HPDE6-E6E7 (cell line): ENCODE data around the gene CELA3A.
A peak's percentile ranks its signal among the peaks of the same experiment; 100 is the strongest.
"Not testable (repeated sequence)": the region's sequence is repeated elsewhere in the genome, so short reads cannot be mapped to it uniquely, and the experiment has no call there.

Experiments
- DNase-seq: peaks from one replicate; pipeline ENCODE4 v3.0.0; 2011; ENCODE audit warnings: missing footprints; ENCODE audit errors: extremely low spot score

The CELA3A gene

DNA sequence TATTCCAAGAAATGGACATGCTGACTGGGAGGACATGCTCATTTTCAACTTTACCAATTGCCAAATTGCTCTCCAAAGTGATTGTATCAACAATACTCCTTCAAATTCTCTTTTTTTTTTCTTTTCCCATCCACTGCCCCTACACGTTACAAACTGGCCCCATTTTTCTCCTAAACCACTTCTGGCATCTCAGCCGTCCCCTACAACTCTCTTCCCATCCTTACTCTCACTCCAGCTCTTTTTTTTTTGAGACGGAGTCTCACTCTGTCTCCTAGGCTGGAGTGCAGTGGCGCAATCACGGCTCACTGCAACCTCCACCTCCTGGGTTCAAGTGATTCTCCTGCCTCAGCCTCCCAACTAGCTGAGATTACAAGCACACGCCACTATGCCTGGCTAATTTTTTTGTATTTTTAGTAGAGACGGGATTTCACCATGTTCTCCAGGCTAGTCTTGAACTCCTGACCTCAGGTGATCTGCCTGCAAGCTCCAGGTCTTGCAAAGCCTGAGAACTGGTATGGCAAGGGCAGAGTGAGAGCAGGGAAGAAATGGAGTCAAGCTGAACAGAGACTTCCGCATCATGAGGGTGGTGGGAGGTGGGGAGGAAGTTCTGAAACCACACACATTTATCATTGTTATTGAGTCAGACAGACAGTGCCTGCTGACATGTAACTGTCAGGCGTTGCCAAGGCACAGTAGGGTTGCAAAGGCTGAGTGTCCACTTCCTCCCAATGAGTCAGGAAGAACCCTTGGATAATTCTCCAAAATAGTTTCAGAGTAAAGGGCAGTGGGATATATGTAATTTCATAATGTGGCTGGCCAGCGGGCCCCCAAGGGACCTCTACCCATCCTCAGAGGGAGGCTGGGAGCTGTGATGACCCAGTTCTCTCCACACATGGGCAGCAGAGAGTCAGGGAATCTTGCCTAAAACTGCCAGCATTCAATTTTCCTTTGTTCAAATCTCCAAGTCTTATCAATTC, 17.4 kb downstream of the CELA3A start:
- DNase-seq = peak; percentile 97

DNA sequence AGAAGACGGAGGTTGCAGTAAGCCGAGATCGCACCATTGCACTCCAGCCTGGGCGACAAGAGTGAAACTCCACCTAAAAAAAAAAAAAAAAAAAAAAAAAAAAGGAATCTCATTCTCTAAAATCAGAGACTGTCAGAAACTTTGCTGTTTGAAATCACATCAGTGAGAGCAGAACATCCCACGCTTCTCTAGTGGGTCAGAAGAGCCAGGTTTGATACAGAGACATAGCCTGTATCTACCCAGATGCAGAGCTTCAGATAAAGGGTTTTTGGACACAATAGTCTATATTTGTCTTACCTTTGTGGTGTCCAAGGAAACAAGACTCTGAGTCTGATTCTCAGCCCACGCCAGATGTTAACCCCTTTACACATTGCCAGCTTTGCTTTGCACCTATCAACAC, 19.6 kb downstream of the CELA3A start:
- no peak for DNase-seq

DNA sequence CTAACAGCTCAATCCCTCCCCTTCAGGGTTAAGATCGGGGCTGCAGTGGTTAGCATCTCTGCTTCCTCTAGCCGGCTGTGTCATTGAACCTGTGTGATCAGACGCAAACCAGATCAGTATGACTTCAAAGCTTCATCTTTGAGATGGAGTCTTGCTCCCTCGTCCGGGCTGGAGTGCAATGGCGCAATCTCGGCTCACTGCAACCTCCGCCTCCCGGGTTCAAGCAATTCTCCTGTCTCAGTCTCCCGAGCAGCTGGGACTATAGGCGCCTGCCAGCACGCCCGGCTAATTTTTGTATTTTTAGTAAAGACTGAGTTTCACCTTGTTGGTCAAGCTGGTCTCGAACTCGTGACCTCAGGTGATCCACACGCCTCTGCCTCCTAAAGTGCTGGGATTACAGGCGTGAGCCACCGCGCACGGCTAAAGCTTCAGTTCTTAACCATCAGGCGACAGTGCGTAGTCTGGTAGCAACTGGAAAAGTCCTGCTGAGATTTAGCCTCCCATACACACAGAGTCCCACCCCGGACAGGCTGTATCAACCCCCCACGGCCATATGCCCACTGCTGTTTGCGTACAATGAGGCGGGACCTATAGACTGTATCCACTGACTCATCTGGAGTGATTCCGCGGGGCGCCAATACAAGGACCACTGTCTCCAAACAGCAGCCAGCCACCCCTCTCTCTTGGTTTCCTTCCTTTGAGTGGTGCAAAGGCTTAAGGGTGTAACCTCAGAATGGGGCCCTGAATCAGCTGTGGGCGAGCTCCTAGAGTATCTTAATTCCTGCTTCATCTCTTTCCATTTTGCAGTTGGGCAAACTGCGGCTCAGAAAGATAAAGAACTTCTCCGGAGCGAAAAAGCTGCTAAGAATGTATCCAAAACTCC, 23.3 kb downstream of the CELA3A start:
- no peak for DNase-seq

DNA sequence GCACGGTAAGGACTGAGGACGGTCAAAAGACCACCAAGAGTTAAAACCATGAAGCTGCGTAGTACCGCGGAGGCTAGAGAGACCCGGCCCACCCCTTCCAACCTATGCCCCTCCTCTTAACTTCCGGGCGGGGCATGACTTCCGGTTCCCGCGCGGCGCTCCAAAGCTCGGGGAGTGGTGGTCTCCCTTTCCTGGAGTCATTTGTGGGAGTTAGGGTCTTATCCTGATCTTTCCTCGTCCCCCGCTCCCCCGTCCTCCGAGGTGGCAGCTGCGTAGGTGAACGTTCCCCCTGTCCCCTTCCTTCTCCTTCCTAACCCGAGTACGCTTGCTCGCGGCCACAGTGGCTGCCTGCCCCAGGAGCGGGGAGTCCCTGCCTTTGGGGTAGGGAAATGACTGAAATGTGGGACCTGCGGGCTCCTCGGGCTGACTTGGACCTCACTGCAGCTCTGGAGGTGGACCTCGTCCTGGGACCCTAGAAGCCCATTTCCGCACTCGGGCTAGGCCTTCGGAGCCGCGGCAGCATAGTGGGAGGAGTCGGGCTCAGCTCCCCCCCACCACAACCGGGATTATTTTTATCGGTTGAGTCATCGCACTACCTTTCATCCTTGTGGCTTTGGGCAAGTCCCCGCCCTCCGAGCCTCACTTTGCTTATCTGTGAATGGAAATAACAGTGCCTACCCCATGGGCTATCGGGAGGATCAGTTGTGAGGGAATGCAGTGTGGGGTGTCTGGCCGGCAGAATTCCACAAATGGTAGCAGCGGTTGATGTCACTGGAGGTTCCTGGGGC, 24.1 kb downstream of the CELA3A start:
- peak; percentile 88 for DNase-seq

DNA sequence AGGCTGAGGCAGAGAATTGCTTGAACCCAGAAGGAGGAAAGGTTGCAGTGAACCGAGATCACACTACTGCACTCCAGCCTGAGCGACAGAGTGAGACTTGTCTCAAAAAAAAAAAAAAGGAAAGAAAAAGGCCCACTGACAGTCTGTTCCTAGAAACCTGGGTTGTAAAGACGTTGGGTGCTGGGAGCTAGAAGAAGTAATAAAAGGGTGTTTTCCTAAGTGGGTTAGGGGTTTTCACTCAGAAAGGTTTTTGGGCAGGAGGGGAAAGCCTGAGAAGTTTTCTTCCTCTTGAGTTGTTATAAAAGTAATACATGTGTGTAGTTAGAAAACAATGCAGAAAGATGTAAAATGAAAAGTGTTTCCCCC, 25.4 kb downstream of the CELA3A start:
- DNase-seq = no peak

DNA sequence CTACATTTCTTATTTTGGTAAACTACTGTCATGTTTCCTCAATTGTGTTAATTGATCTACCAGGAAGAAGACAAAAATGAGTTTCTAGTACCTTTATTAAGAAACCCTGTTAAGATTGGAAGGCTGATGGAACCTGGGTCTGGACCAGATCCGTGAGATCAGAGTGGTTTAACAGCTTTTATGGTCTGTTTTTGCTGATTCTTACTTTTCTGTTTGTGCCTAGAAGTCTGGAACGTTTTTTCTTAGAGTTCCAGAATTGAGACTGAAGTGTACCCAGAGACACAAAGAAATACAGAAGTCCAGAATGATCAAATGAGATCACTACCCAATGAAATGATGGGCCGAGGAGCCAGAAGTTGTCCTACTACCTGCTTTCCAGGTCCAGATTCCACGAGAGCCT, 28.6 kb downstream of the CELA3A start:
- no peak for DNase-seq

DNA sequence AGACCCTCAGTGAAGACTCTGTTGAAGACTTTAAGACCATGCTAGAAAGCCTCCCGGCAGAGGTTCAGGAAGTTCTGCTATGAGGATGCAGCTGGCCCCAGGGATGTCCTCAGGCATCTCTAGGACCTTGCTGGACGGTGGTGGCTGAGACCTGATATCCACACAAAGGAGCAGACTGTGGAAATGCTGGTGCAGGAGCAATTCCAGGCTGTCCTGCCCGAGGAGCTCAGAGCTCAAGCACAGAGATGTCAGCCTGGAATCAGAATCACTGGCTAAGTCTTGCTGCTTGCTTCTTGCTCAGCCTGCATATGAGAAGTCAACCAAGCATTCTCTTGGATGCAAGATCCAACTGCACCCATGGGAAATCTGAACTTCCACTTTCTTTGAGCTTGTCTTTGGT, 29.0 kb downstream of the CELA3A start:
- no peak for DNase-seq

DNA sequence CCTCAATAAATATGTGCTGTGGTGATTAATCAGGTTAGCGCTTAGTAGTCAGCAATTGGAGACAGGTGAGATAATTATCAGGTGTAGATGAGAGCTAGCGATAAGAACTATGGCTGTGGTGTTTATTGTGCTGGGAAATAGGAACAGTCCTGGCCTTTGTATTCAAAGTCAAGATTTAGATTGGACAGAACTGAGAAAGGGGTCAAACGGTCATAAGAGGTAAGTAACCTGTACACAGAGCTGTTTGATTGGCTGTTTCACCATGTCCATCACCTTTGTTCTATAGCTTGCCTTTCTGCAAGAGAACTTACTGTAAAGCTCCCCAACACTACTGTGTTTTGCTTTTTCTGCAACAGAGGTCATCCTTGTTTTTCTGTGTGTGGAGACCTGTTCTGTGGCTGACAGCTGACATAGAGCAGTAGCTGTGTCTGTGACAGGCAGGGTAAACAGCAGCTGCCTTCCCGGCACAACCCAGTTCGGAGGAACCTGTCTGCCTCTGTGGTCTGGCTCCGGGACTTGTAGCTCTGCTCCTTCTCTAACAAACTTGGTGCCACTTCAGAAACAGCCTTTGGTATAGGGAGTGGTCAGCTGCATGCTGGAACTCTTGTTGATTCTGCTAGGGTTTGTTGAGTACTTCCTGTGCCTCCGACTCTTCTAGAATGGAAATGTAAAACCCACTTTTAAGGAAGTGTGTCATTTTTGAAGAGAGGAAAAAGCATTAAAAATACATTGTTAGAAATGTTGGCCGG, 29.9 kb downstream of the CELA3A start:
- DNase-seq = no peak

DNA sequence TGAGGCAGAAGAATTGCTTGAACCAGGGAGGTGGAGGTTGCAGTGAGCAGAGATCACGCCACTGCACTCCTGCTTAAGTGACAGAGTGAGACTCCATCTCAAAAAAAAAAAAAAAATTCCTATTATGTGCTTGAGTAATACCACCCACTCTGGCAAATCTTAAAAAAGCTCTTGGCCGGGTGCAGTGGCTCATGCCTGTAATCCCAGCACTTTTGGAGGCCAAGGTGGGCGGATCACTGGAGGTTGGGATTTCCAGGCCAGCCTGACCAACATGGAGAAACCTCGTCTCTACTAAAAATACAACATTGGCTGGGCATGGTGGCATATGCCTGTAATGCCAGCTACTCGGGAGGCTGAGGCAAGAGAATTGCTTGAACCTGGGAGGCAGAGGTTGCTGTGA, 33.4 kb downstream of the CELA3A start:
- not testable (repeated sequence) for DNase-seq

DNA sequence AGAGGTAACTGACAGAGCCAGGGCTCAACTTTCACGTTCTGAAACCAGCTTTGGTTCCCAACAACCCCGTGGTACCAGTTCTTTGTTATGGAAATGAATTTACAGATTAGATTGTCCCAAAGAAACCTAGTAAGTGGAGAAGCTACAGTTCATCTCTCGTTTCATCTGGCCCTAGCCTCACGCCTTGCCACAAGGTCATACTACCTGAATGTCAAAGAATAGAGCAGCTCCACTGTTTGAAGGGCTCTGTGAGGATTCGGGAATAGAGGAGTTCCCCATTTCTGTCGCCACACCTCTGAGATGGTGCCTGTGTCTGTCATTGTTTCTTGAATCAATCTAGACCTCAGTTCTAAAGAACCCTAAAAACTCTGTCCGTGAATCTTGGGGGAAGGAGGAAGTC, 36.1 kb downstream of the CELA3A start:
- no peak for DNase-seq

DNA sequence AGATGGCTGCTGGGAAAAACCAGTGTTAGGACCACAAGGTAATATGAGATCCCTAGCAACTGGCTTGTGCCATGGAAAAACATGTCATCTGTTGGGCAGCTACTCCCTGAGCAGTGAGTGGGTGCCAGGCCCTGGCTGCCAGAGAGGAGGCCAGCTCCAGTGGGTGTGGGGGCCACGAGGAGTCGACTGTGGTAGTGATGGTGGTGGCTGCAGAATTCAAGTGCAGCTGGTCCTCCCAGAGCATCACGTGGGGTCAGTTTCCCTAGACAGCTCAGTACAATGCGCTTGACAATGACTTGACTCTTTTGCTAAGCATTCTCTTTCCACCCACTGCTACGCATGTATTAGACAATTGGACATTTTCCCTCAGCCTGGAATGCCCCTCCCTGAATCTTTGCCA, 36.6 kb downstream of the CELA3A start:
- no peak for DNase-seq

DNA sequence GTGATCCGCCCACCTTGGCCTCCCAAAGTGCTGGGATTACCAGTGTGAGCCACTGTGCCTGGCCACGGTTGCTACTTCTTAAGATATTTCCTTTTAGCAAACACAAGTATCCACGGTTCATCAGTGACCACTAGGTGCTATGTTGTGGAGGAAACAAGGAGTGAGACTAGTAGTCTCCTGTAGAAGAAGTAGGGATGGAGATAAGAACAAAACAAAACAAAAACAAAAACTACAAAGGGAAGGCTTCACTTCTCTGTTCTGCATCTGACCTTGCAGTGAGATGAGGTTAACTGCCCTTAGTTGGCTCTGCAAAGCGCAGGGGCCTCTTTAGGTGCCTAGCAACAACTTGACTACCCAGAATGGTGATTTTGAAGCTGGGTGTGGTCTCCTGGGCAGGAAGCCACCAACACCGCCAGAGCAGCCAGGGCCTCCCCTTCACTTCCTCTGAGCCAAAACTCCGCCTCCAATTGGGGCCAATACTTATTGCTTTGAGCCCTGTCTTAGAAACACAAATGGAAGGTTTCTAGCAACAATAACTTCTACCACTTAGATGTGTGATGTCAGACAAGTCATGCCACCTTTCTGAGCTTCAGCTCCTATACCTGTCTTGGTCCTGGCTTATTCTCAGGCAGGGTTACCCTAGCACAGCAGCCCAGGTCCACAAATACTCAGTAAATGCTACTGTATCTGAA, 38.3 kb downstream of the CELA3A start:
- peak; percentile 31 for DNase-seq

DNA sequence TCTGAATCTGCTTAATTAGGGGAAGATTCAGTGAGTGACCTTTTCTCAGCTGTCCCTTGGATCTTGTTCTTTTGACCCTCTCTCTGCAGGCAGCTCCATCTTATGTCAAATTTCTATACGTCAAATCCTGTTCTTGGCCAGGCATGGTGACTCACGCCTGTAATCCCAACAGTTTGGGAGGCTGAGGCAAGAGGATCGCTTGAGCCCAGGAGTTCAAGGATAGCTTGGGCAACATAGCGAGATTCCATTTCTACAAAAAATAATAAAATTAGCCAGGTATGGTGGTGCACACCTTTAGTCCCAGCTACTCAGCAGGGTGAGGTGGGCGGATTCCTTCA, 38.8 kb downstream of the CELA3A start:
- DNase-seq = no peak

DNA sequence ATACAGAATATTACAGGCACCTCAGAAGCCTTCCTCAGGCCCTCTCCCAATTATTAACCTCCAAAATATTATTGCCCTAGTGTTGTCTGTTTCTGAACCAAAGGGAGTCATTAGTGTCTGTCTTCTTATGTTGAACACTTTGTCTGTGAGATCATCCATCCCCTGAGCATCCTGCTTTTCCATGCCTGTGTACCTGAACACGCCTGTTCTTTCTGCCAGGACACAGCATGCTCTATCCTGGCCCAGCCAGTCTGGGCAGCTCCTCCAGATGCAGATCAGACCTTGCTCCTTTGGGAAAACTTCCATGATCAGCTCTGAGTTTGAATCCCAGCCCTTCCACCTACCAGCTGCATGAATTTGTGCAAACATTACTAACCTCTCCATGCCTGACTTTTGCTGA, 40.0 kb downstream of the CELA3A start:
- no peak for DNase-seq

DNA sequence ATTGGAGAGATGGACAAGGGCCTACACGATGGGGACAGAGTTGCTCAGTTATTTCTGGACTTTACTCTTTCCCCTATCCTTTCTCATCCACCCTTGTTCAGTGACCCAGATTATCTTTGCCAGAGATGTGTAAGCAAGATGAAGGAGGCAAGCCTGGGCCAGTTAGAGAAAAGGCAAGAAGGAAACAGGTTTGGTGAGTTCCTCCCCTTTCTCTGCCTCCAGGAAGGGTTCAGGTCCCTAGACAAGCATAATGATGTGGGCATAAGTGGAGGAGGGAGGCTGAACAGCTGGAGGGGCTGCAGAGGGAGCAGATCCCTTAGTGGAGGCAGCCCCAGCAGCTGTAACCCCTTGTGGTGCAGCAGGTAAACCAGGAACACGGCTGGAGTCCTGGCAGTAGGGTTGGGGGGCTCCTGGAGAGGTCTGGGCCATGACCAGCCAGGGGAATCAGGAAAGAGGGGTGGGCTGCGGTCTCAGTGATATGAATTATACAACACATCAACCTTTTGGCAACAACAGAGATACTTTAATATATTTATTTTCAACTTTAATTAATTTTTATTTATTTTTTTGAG, 41.8 kb downstream of the CELA3A start:
- DNase-seq = peak; percentile 71

DNA sequence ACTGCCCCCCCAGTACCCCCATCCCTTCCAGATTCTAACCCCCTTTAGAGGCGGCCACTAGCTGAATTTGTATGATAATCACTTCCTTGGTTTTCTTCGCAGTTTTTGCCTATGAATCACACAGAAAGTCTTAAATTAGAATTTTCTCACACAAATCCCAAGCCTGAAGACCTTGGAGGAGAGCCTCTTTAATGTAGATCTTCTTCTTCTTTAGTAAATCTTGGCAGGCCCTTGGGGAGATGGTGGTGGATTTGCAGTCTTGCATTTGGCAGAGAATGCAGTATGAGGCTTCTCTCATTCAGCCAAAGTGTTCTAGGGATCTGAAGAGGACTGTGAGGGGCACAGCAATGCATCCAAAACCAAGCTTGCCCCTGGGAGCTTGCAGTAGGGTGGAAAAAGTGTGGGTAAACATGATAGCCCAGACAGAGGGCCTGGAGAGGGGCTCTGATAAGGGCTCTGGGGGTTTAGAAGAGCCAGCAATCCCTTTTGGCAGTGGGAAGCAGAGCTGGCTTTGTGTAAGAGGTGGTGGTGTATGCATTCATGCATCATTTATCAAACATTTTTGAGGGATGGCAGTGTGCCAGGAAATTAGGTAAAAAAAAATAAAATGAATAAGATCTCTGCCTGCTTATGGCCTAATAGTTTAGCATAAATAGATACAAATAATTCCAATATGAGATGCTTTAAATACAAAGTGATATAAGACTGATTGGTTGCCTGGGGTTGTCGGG, 43.4 kb downstream of the CELA3A start:
- DNase-seq = peak; percentile 42

DNA sequence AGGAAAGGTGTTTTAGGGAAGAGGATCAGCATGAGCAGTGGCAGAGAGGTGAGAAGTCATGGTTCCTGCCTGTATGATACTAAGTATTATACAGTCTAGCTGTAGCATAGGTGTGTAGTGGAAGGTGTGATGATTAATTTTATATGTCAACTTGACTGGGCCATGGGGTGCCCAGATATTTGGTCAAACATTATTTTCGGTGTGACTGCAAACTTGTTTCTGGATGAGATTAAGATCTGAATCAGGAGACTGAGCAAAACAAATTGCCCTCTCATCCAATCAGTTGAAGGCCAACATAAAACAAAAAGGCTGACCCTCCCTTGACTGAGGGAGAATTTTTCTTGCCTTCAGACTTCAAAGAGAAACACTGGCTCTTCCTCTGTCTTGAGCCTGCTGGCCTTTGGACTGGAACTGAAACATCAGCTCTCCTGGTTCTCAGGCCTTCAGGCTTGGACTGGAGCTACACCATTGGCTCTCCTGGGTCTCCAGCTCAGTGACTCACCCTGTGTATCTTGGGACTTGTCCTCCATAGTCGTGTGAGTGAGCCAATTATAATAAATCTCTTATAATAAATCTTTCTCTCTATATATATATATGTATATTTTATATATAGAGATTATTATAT, 44.3 kb downstream of the CELA3A start:
- DNase-seq = no peak

DNA sequence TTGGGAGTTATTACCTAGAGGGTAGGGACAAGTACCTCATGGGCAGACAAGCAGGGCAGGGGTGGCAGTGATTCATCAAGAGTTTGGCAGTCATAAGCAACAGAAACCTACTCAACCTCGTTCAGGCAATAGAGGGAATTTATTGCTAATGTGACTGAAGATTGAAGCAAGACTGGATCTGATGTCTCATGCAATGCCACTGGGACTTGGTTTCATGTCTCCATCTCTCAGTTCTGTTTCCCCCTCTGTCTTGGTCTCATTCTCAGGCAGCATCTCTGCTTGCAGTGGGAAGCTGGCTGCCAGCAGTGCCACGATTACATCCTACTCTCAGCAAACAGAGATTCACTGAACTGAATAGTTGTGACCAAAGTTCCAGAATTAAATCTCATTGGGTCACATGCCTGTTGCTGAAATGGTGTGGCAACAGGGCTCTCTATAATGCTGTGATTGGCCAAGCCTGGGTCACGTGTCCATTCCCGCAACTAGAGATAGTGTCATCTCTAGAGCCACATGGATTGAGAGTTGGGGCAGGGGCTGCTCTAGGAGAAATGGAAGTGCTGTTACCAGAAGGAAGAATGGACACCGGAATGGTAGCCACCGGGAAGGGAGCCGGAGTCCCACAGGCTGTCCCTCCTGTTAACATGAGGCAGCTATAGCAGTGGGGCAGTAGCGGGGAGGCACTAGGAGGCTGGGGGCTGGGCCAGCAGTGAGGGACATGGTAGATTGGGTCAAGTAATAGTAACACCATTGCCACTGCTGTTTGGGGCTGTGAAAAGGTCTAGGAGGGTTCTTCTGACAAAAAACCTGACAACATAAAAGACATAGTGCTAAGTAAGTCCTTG, 47.1 kb downstream of the CELA3A start:
- no peak for DNase-seq
